Natural killer cell treated with Interleukin-12 subunit alpha and Interleukin-12 subunit beta and Interleukin-15 and Interleukin-18, amount 100 ng/mL, for 72 hours (primary cell): Measurements from ENCODE around the gene SPCS2. TPM values are rescaled to one million over a fixed set of nuclear protein-coding genes. Genes with fewer than 3 reads are reported as not detected.
"Not testable (repeated sequence)": the region's sequence is repeated elsewhere in the genome, so short reads cannot be mapped to it uniquely, and the experiment has no call there.

Source experiments
- ATAC-seq, 2 donors: fragments of 150-1000 bp; cut with Tn5 transposase in 1 of 2; sonication (Bioruptor Pico), chemical (Tn5 transposase) in 1 of 2; 2 replicates each; pipeline ENCODE4 v1.10.0; 2021
- DNase-seq: peaks from one replicate; pipeline ENCODE4 v3.0.0; 2022; ENCODE audit warnings: low spot score
- H3K27ac Mint-ChIP-seq, 2 donors: 1 replicate in 1 of 2; 2 replicates in 1 of 2; pipeline ENCODE4 v1.8.0; 2022; ENCODE audit warnings: mixed read lengths in 2 of 2, mild to moderate bottlenecking in 1 of 2, moderate library complexity in 1 of 2
- H3K27me3 Mint-ChIP-seq, 2 donors: 1 replicate in 1 of 2; 2 replicates in 1 of 2; pipeline ENCODE4 v1.8.0; 2022; ENCODE audit warnings: mixed read lengths in 2 of 2
- H3K36me3 Mint-ChIP-seq: one replicate; pipeline ENCODE4 v1.8.0; 2022; ENCODE audit warnings: mixed read lengths
- H3K4me1 Mint-ChIP-seq, 2 donors: 1 replicate in 1 of 2; 2 replicates in 1 of 2; pipeline ENCODE4 v1.8.0; 2022; ENCODE audit warnings: low read depth in 2 of 2, mixed read lengths in 2 of 2, mild to moderate bottlenecking in 1 of 2
- H3K4me3 Mint-ChIP-seq: one replicate; pipeline ENCODE4 v1.8.0; 2022; ENCODE audit warnings: mixed read lengths
- H3K9me3 Mint-ChIP-seq: 2 replicates; pipeline ENCODE4 v1.8.0; 2022; ENCODE audit warnings: mixed read lengths
- total RNA-seq, 2 donors: library from RNA; stranded (reverse); gene quantifications; one replicate each; pipeline ENCODE4 v1.2.3, GENCODE V29; 2022

Gene SPCS2
- total RNA-seq, 2 donors from 2014 or later = 110 to 168 TPM

DNA sequence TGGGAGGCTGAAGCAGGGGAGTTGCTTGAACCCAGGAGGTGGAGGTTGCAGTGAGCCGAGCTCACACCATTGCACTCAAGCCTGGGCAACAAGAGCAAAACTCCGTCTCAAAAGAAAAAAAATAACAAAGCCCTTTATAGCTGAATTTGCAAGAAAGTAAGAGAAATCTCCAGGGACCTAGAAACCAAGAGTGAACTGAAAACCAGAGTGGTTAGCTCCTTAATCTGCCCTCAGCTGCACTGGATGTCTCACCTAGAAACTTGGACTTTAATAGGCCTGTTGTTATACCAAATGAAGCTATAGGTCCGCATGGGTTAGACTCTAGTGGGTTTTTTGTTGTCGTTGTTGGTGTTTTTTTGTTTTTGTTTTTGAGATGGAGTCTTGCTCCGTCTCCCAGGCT, 43.8 kb downstream of the SPCS2 start:
- no peak overlapping the region for H3K27ac Mint-ChIP-seq
- H3K9me3 Mint-ChIP-seq = no peaks in the 10 kb centered on the region

DNA sequence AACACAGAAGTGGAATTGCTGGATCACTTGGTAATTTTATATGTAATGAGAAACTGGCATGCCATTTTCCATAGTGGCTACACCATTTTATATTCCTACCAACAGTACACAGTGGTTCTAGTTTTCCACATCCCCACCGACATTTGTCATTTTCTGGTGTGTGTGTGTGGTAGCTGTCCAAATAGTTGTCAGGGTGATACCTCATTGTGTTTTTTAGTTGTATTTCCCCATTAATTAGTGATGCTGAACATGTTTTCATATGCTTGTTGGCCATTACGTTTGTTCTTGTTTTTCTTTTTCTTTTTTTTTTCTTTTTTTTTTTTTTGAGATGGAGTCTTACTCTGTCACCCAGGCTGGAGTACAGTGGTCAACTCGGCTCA, 51.9 kb downstream of the SPCS2 start:
- Mint-ChIP-seq H3K4me3 (no peak overlapping the region), H3K9me3 (no peaks in the 10 kb centered on the region), H3K4me1 (peaks cover 3 to 6% of the 10 kb centered on the region in 2 donors), H3K27ac (no peak overlapping the region), H3K27me3 (no peaks in the 10 kb centered on the region), H3K36me3 (peaks cover 4% of the 10 kb centered on the region)
- DNase-seq (no peak), ATAC-seq (no peak)

More for the DNA sequence above, 43.8 kb downstream of the SPCS2 start:
- H3K36me3 Mint-ChIP-seq = no peaks in the 10 kb centered on the region
- DNase-seq = no peak
- no peak for ATAC-seq
- no peak overlapping the region for H3K4me3 Mint-ChIP-seq
- peaks cover 15 to 23% of the 10 kb centered on the region in 2 donors for H3K4me1 Mint-ChIP-seq
- H3K27me3 Mint-ChIP-seq = no peaks in the 10 kb centered on the region

DNA sequence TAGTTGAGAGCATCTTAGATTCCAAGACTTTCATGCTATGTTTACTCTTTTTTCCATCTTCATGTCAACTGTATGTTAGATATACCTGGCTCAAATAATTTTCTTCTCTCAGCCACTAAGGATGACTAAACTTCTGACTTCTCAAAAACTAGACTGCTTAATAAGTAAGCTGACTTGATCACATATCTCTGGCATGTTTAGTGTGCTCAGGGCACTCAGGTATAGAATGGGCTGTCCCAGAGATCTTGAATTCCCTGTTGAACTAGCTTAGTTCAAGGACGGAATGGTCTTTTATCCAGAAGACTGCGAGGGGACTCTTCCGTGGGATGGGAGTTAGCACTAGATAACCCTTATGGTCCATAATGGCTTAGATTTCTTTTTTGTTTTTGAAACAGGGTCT, 52.6 kb downstream of the SPCS2 start:
- DNase-seq (no peak), ATAC-seq (no peak)
- H3K36me3 Mint-ChIP-seq = peaks cover 4% of the 10 kb centered on the region
- no peaks in the 10 kb centered on the region for H3K9me3 Mint-ChIP-seq
- no peak overlapping the region for H3K4me3 Mint-ChIP-seq
- no peak overlapping the region for H3K27ac Mint-ChIP-seq
- H3K27me3 Mint-ChIP-seq = no peaks in the 10 kb centered on the region
- H3K4me1 Mint-ChIP-seq = peaks cover 3 to 6% of the 10 kb centered on the region in 2 donors

DNA sequence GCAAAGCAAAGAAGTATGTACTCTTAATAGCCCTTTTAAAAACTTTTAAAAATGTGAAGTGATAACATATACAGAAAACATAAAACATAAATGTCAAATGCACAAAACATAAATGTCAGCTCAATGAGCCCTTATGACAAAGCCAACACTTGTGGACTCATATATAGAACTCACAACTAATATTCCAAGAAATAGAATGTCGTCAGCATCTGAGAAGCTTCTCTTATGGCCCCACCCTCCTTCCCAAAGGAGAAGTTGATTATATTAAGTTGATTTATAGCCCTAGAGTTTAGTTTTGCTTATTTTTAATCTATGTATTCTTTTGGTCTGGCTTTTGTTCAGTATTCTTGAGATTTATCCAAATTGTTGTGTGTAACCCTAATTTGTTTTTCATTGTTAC, 53.5 kb downstream of the SPCS2 start:
- ATAC-seq (no peak), DNase-seq (no peak)
- Mint-ChIP-seq H3K27me3 (no peaks in the 10 kb centered on the region), H3K27ac (no peak overlapping the region), H3K9me3 (no peaks in the 10 kb centered on the region), H3K4me1 (peaks cover 3 to 6% of the 10 kb centered on the region in 2 donors), H3K4me3 (no peak overlapping the region), H3K36me3 (peaks cover 9% of the 10 kb centered on the region)

GRCh38 chr11:75004215-75004614, 55.1 kb downstream of the SPCS2 start:
- H3K9me3 Mint-ChIP-seq = no peaks in the 10 kb centered on the region
- H3K27ac Mint-ChIP-seq = no peak overlapping the region
- DNase-seq = no peak
- no peak overlapping the region for H3K4me3 Mint-ChIP-seq
- H3K4me1 Mint-ChIP-seq = peaks cover 3 to 6% of the 10 kb centered on the region in 2 donors
- no peak for ATAC-seq
- H3K36me3 Mint-ChIP-seq = peaks cover 9% of the 10 kb centered on the region
- H3K27me3 Mint-ChIP-seq = no peaks in the 10 kb centered on the region

GRCh38 chr11:75011357-75011756, 62.3 kb downstream of the SPCS2 start:
- DNase-seq = no peak
- Mint-ChIP-seq H3K36me3 (peaks cover 6% of the 10 kb centered on the region), H3K27me3 (no peaks in the 10 kb centered on the region), H3K27ac (no peak overlapping the region), H3K4me3 (no peak overlapping the region), H3K4me1 (no peaks in the 10 kb centered on the region), H3K9me3 (no peaks in the 10 kb centered on the region)
- no peak for ATAC-seq

DNA sequence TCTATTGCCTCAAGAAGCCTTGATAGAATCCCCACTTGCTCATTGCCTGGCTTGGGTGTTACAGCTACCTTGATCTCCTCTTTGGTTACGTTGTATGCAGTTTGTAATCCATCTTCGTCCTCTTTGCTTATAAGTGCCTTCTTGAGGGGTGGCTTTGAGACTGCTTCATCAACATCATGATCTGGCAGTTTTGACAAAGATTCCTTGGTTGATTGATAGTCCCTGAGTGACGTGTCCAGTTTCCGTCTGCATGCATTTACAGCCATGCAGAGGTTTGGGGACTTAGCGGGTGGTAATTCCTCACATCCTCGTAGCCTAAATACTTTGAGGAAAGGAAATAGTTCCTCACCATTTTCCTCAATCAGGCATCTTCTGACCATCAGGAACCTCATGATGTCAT, 62.8 kb downstream of the SPCS2 start:
- no peak for DNase-seq

GRCh38 chr11:75013051-75013450, 64.0 kb downstream of the SPCS2 start:
- ATAC-seq (no peak), DNase-seq (no peak)
- Mint-ChIP-seq H3K4me3 (no peak overlapping the region), H3K4me1 (no peaks in the 10 kb centered on the region), H3K36me3 (no peaks in the 10 kb centered on the region), H3K27ac (no peak overlapping the region), H3K27me3 (no peaks in the 10 kb centered on the region), H3K9me3 (no peaks in the 10 kb centered on the region)

More for the DNA sequence above, 62.8 kb downstream of the SPCS2 start:
- Mint-ChIP-seq H3K36me3 (peaks cover 5% of the 10 kb centered on the region), H3K4me1 (no peaks in the 10 kb centered on the region), H3K27ac (no peak overlapping the region), H3K27me3 (no peaks in the 10 kb centered on the region), H3K9me3 (no peaks in the 10 kb centered on the region), H3K4me3 (no peak overlapping the region)
- no peak for ATAC-seq

DNA sequence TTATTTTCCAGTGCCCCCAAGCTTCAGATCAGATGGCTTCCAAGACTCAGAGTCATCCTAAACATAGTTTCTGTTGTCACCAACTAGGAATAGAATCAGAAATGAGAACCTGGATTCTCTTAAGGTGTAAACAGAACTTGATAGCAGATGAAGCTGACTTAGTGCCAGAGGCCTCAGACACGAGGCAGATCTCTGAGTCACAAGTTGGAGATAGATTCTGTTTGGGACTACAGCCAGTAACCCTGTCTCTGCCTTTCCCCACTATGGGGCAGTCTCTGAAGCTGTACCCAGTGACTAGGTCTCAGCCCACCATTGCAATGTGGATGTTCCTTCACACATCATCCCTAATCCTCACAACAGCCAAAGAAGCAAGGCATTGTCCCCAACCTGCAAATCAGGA, 65.1 kb downstream of the SPCS2 start:
- H3K27ac Mint-ChIP-seq = no peak overlapping the region
- H3K36me3 Mint-ChIP-seq = no peaks in the 10 kb centered on the region
- no peak for ATAC-seq
- DNase-seq = no peak
- H3K9me3 Mint-ChIP-seq = no peaks in the 10 kb centered on the region
- H3K27me3 Mint-ChIP-seq = no peaks in the 10 kb centered on the region
- H3K4me1 Mint-ChIP-seq = no peaks in the 10 kb centered on the region
- no peak overlapping the region for H3K4me3 Mint-ChIP-seq

GRCh38 chr11:75019200-75019599, 70.1 kb downstream of the SPCS2 start:
- DNase-seq, H3K4me1 Mint-ChIP-seq, H3K9me3 Mint-ChIP-seq, H3K36me3 Mint-ChIP-seq, ATAC-seq, H3K27me3 Mint-ChIP-seq, H3K27ac Mint-ChIP-seq, H3K4me3 Mint-ChIP-seq: not testable (repeated sequence)

- not testable (repeated sequence) for DNase-seq, H3K27ac Mint-ChIP-seq, H3K36me3 Mint-ChIP-seq, H3K4me3 Mint-ChIP-seq, H3K4me1 Mint-ChIP-seq, ATAC-seq, H3K9me3 Mint-ChIP-seq, H3K27me3 Mint-ChIP-seq
These were observed 71.3 kb downstream of the SPCS2 start for GRCh38 chr11:75020328-75020727.

DNA sequence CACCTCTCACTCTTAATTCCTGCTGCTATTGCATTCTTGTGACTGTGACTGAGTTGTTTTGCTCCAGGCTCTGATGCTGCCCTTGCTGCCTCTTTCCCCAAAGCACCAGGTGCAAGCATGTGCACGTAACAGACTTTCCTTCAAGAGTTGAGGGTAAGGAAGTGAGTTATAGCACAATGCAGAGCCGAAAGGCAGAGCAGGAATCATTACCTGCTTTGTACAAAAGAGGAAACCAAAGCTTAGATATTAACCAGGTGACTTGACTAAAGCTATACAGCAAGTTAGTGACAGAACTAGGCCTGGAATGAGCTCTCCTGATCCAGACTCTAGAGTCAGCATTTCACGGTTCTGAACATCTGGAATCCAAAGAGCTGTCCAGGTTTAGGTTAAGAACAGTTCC, 73.2 kb downstream of the SPCS2 start:
- Mint-ChIP-seq H3K4me3 (no peak overlapping the region), H3K4me1 (no peaks in the 10 kb centered on the region), H3K27ac (no peak overlapping the region), H3K9me3 (no peaks in the 10 kb centered on the region), H3K36me3 (no peaks in the 10 kb centered on the region), H3K27me3 (no peaks in the 10 kb centered on the region)
- no peak for ATAC-seq
- no peak for DNase-seq

- Mint-ChIP-seq H3K27ac (no peak overlapping the region), H3K36me3 (no peaks in the 10 kb centered on the region), H3K27me3 (no peaks in the 10 kb centered on the region), H3K4me1 (no peaks in the 10 kb centered on the region), H3K4me3 (no peak overlapping the region), H3K9me3 (no peaks in the 10 kb centered on the region)
- peak; percentile 68 for DNase-seq
- peak; percentile 78 for ATAC-seq
These were observed 73.8 kb downstream of the SPCS2 start for GRCh38 chr11:75022759-75023396.

DNA sequence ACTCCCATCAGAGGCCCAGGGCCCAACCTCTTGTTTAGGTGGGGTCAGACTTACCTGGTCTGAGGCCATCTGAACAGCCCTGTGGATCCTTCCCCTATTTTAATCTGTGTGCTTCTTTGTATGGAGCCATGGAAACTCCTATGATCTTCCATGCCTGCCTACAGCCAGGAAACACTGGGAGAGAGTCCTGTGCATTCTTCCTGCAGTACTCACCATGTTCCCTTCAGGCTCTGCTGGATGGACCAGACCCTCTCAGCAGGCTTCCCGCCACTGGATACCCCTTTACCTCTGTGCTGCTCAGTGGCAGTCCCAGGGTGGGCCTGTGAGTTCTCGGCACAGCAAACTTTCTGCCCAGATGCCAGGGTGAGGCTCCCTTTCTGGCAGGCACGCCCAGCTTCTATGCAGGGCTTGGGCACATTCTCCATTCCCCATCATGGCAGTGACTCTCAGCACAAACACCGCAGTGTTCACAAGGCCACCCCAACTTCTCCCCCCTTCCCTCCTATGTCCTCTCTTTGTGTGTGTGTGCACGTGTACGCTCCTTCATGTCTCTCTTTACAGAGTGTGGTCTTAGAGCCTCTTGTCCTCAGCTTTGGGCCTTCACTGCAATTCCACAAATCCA, 74.5 kb downstream of the SPCS2 start:
- no peak overlapping the region for H3K4me3 Mint-ChIP-seq
- no peak for ATAC-seq

DNA sequence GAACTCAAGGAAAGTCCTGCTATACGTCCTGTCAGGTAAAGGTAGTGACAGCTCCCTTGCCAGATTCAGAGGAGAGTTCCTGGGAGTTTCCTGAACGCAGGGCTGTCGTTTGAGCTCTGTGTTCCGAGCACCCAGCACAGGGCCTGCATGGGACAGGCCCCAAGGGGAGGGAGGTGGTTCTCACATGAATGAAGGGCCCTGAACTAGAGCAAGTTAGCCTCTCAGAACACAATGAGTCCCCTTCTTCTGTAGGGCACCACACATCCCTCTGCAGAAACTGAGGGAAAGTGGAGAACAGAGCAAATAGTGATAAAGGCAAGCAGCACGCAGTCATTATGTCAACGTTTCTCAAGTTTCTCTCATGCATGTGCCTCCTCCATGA, 75.0 kb downstream of the SPCS2 start:
- H3K36me3 Mint-ChIP-seq = no peaks in the 10 kb centered on the region
- ATAC-seq = no peak

More for the DNA sequence above, 74.5 kb downstream of the SPCS2 start:
- DNase-seq = no peak
- no peaks in the 10 kb centered on the region for H3K27me3 Mint-ChIP-seq
- no peak overlapping the region for H3K27ac Mint-ChIP-seq
- no peaks in the 10 kb centered on the region for H3K9me3 Mint-ChIP-seq
- no peaks in the 10 kb centered on the region for H3K4me1 Mint-ChIP-seq
- no peaks in the 10 kb centered on the region for H3K36me3 Mint-ChIP-seq

More for the DNA sequence above, 75.0 kb downstream of the SPCS2 start:
- H3K4me3 Mint-ChIP-seq = no peak overlapping the region
- DNase-seq = no peak
- H3K4me1 Mint-ChIP-seq = no peaks in the 10 kb centered on the region
- H3K27me3 Mint-ChIP-seq = no peaks in the 10 kb centered on the region
- H3K27ac Mint-ChIP-seq = no peak overlapping the region
- no peaks in the 10 kb centered on the region for H3K9me3 Mint-ChIP-seq
